Heart right ventricle (tissue), 16 donors: Measurements from ENCODE around the gene ITGA2B. TPM values are rescaled to one million over a fixed set of nuclear protein-coding genes. Genes with fewer than 3 reads are reported as not detected.
A peak's percentile ranks its signal among the peaks of the same experiment; 100 is the strongest.

Source experiments
- ATAC-seq, 8 donors: fragments of 200-7000 bp; cut with Tn5 transposase; one replicate each; pipeline ENCODE4 v1.9.1; 2020; ENCODE audit warnings: mild to moderate bottlenecking in 8 of 8, moderate library complexity in 8 of 8, moderate number of reproducible peaks in 1 of 8
- DNase-seq, 2 donors: peaks; one replicate each; pipeline ENCODE4 v3.0.0-alpha.2; 2020
- H3K27ac ChIP-seq, 10 donors: fragments of 200-600 bp; sonication (generic) in 2 of 10; one replicate each; pipeline versions ENCODE4 v1.5.0 to v1.8.0; 2020 to 2022; ENCODE audit warnings: mild to moderate bottlenecking in 3 of 10
- H3K27me3 ChIP-seq, 7 donors: fragments of 200-600 bp; one replicate each; pipeline ENCODE4 v1.8.0; 2021 to 2022; ENCODE audit warnings: mild to moderate bottlenecking in 2 of 7
- H3K36me3 ChIP-seq, 9 donors: fragments of 200-600 bp; sonication (generic) in 1 of 9; one replicate each; pipeline versions ENCODE4 v1.5.0 to v1.8.0; 2020 to 2022; ENCODE audit warnings: mild to moderate bottlenecking in 2 of 9
- H3K4me1 ChIP-seq, 9 donors: fragments of 200-600 bp; sonication (generic) in 1 of 9; one replicate each; pipeline versions ENCODE4 v1.5.0 to v1.8.0; 2020 to 2022; ENCODE audit warnings: mild to moderate bottlenecking in 4 of 9
- H3K4me3 ChIP-seq, 10 donors: fragments of 200-600 bp; sonication (generic) in 2 of 10; one replicate each; pipeline versions ENCODE4 v1.5.0 to v1.8.0; 2020 to 2022; ENCODE audit warnings: mild to moderate bottlenecking in 7 of 10, moderate library complexity in 2 of 10
- H3K9me3 ChIP-seq, 11 donors: fragments of 200-600 bp in 10 of 11; sonication (generic) in 2 of 11; one replicate each; pipeline versions ENCODE4 v1.5.0 to v1.8.0; 2013 to 2022; ENCODE audit warnings: mild to moderate bottlenecking in 2 of 11, control low read depth in 1 of 11, moderate library complexity in 1 of 11
- WGBS, 2 donors: extraction: QIAGEN DNeasy Blood & Tissue Kit; methylation state at CpG; one replicate each; pipeline ENCODE4 v1.1.7; 2013; ENCODE audit warnings: inconsistent platforms in 1 of 2; 5-methylcytosine and 5-hydroxymethylcytosine counted together
- intact Hi-C, 10 donors: fragments of 100-400 bp; cut with DNase I; formaldehyde crosslinking; loops; one replicate each; pipeline versions ENCODE4 v1.11.1 to v1.14.2; 2022
- polyA plus RNA-seq, 2 donors: library from polyadenylated mRNA; stranded (reverse); fragments of 200-250 nt; gene quantifications; one replicate each; pipeline ENCODE4 v1.2.3, GENCODE V29; 2013
- total RNA-seq, 10 donors: library from RNA; stranded (reverse); fragmentation: NEBNext Ultra II Directional in 3 of 10; extraction: Animal tissue kit (Norgen Biotek cat#: 25700) in 3 of 10; gene quantifications; one replicate each; pipeline versions ENCODE4 v1.2.1 to v1.2.4, GENCODE V29; 2021 to 2023
- TF ChIP-seq, protein P1 (sequence below), 9 donors: fragments of 200-600 bp; sonication (generic) in 2 of 9; IDR thresholded peaks; one replicate each; pipeline versions ENCODE4 v1.5.0 to v1.8.0; 2021 to 2022; ENCODE audit warnings: antibody characterized with exemption in 9 of 9, mild to moderate bottlenecking in 5 of 9, moderate library complexity in 1 of 9
- donor health status: Arrhythmogenic right ventricular cardiomyopathy.
- donor health status: ischemic (EF 13 %, LVEDD 7.1; RV severe dilation, severe dysfunction).
- donor health status: healthy with polysubstance abuse.
- donor health status: DM: no; HTN: yes; CAD: no.
- donor health status: DM: no; HTN: no; CAD: no.
- donor health status: ischemic (EF 25% LVEDD 6.9; RV normal size, moderate dysfunction).
- donor health status: ischemic (EF 25% LVEDD 5.7; RV mildly dilated, moderate dysfunction).
- donor health status: healthy.
- donor health status: DM: yes; HTN: yes; CAD: no.
- donor health status: Ischemic cardiomyopathy.
- donor health status: ischemic (EF 35%, LVEDD 5.7; RV mildly dilated, moderate dysfunction).
- donor health status: nonischemic (EF 11% LVEDD 7.7; RV severe dilation, severe dysfunction).
- donor health status: DM: yes; HTN: yes; CAD: no.
- donor health status: PGD.
- donor health status: ischemic (EF 29% LVEDD 5.4; RV normal size, mild dysfunction).
- donor health status: nonischemic (EF 23%, LVEDD 6.1; RV moderate dilation, normal function).

The ITGA2B gene
- total and polyA plus RNA-seq, 12 donors, result 0.18 to 1.2 (median 0.62) TPM; not detected in 1

DNA sequence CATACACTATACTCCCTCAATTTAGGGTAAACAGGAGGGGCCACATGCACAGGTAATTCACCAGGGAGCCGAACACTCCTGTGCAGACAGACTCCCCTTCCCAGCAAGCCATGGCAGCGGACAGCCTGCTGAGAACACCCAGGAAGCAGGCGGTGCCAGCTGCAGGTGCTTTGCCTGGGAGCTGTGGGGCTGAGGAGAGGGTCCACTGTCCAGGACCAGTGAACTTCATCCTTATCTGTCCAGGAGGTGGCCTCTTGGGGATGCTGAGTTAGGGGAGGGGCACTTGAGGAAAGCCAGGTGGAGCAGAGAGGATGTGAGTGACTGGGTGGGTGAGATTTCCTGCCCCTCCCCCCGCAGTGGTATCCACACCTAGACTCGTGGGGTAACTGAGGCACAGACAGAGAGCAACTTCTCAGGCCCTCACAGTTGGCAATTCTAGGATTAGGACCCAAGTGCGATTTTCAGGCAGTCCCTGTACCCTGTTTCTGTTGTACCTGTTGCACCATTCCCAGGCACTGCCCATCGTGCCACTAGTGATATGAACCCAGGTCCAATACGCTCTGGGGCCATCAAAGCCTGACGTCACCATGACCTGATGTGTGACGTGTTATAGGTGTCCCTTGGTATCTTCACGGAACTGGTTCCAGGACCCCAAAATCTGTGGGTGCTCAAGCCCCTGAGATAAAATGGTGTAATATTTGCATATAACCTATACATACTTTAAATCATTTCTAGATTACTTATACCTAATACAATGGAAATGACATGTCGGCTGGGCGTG is 43.2 kb downstream of the ITGA2B start:
- H3K36me3 ChIP-seq, result peaks cover 0 to 27% (median 12%) of the 10 kb centered on the region in 9 donors
- peak overlapping the region in 6 of 10 donors; percentile 75 to 94 (median 92) for H3K27ac ChIP-seq
- peak overlapping the region; percentile 50 to 90 (median 82) for H3K4me3 ChIP-seq
- DNase-seq (no peak), ATAC-seq (no peak)
- TF ChIP-seq, protein P1, sequence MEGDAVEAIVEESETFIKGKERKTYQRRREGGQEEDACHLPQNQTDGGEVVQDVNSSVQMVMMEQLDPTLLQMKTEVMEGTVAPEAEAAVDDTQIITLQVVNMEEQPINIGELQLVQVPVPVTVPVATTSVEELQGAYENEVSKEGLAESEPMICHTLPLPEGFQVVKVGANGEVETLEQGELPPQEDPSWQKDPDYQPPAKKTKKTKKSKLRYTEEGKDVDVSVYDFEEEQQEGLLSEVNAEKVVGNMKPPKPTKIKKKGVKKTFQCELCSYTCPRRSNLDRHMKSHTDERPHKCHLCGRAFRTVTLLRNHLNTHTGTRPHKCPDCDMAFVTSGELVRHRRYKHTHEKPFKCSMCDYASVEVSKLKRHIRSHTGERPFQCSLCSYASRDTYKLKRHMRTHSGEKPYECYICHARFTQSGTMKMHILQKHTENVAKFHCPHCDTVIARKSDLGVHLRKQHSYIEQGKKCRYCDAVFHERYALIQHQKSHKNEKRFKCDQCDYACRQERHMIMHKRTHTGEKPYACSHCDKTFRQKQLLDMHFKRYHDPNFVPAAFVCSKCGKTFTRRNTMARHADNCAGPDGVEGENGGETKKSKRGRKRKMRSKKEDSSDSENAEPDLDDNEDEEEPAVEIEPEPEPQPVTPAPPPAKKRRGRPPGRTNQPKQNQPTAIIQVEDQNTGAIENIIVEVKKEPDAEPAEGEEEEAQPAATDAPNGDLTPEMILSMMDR (IDR thresholded peaks at IDR 0.05), result peak in 1 of 9 donors; percentile 5
- WGBS, 2 donors, result 77 to 79% methylated on average over 13 of the region's 13 CpGs
- intact Hi-C loops, result loop anchor here in 4 of 10 donors (5.0 kb wide), 2 partner anchors 134 to 204 kb away; partner anchors contain the start of gene HROB (in 1 of the 4)
- H3K4me1 ChIP-seq, result peaks cover 0 to 52% (median 16%) of the 10 kb centered on the region in 9 donors
- no peaks in the 10 kb centered on the region for H3K27me3 ChIP-seq
- no peaks in the 10 kb centered on the region for H3K9me3 ChIP-seq

DNA sequence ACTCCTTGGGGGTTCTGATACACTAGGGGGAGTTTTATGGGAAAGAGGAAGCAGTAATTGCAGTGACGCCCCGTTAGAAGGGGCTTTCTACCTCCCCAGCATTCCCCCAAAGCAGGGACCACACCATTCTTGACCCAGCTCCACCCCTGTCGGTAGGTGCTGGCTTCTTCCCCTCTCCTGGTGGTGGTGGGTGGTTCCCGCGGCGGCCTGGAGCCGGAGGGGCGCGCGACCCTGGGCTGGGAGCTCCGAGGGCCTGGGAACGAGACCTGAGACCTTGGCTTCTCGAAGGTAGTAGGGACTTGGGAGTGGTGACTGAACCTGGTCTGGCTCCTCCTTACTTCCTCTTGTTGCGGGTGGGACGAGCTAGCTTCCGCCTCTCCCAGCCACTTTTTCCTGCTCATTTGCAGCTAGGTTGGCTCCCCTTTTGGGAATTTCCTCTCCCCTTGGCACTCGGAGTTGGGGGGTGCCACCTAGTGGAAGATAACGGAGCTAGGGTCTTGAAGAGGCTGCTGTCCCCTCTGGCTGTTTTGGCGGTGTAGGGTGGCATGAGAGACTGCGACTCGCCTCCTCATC is 43.9 kb downstream of the ITGA2B start:
- Histone ChIP-seq H3K36me3 (peaks cover 0 to 20% (median 4%) of the 10 kb centered on the region in 9 donors), H3K27ac (peak overlapping the region; percentile 66 to 94 (median 90)), H3K4me1 (peaks cover 0 to 52% (median 16%) of the 10 kb centered on the region in 9 donors), H3K4me3 (peak overlapping the region; percentile 50 to 90 (median 82)), H3K27me3 (no peaks in the 10 kb centered on the region), H3K9me3 (no peaks in the 10 kb centered on the region)
- TF ChIP-seq, protein P1 (IDR thresholded peaks at IDR 0.05), result peak in 8 of 9 donors; percentile 12 to 62 (median 51)
- ATAC-seq, result peak; percentile 16 to 69 (median 32)
- WGBS, 2 donors, result 3% methylated on average over 21 of the region's 21 CpGs
- intact Hi-C loops, result loop anchor here in 4 of 10 donors (5.0 kb wide), 2 partner anchors 133 to 203 kb away; partner anchors contain the start of gene HROB (in 1 of the 4)
- peak in 1 of 2 donors; percentile 68 for DNase-seq

DNA sequence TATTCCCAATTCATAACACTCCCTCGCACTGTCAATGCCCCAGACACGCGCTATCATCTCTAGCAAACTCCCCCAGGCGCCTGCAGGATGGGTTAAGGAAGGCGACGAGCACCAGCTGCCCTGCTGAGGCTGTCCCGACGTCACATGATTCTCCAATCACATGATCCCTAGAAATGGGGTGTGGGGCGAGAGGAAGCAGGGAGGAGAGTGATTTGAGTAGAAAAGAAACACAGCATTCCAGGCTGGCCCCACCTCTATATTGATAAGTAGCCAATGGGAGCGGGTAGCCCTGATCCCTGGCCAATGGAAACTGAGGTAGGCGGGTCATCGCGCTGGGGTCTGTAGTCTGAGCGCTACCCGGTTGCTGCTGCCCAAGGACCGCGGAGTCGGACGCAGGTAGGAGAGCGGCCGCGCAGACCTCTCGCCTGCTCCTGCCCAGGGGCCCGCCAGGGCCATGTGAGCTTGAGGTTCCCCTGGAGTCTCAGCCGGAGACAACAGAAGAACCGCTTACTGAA is 44.5 kb downstream of the ITGA2B start, which contains the start of gene GRN:
TSS of gene GRN (plus strand) at position 364 of the 515 bp plus-strand sequence. CDS start 3,863 bp downstream, outside the sequence.
- H3K27me3 ChIP-seq, result no peaks in the 10 kb centered on the region
- TF ChIP-seq, protein P1 (IDR thresholded peaks at IDR 0.05), result no peak
- WGBS, 2 donors, result 0 to 1% methylated on average over 26 of the region's 26 CpGs
- H3K36me3 ChIP-seq, result peaks cover 0 to 14% (median 0%) of the 10 kb centered on the region in 9 donors
- peak within 1 kb of the TSS; percentile 50 to 90 (median 82) for H3K4me3 ChIP-seq
- intact Hi-C loops, result loop anchor here in 4 of 10 donors (5.0 kb wide), 2 partner anchors 133 to 203 kb away; partner anchors contain the start of gene HROB (in 1 of the 4)
- H3K27ac ChIP-seq, result peak within 1 kb of the TSS; percentile 66 to 94 (median 90)
- peak; percentile 86 to 96 for DNase-seq
- H3K4me1 ChIP-seq, result peaks cover 0 to 57% (median 16%) of the 10 kb centered on the region in 9 donors
- ATAC-seq, result peak; percentile 97 to 99 (median 98)
- no peaks in the 10 kb centered on the region for H3K9me3 ChIP-seq
